ENCODE results near the gene ITIH6.

ITIH6 gene

GRCh38 chrX:54711735-54712134 lies 86.3 kb downstream of the ITIH6 start:
- no peak for DNase-seq

- no peak for DNase-seq
Observed at GRCh38 chrX:54710920-54711319, 87.1 kb downstream of the ITIH6 start.

- no peak for DNase-seq
Observed at GRCh38 chrX:54708404-54708803, 89.7 kb downstream of the ITIH6 start.

Measured in NCI-H774 (cell line).